Common myeloid progenitor, CD34-positive (primary cell): ENCODE data around the gene CSHL1.
"Not testable (repeated sequence)": the region's sequence is repeated elsewhere in the genome, so short reads cannot be mapped to it uniquely, and the experiment has no call there.

Experiments
- CTCF ChIA-PET: fragments of 350-600 bp; sonication (Branson Sonifier 250); formaldehyde crosslinking; loops from one replicate; lab custom pipeline; 2021; ENCODE audit warnings: antibody characterized with exemption; lab: Charles Lee
- POLR2A ChIA-PET: fragments of 350-600 bp; sonication (Branson Sonifier 250); formaldehyde crosslinking; loops from one replicate; lab custom pipeline; 2021; ENCODE audit warnings: antibody characterized with exemption; lab: Charles Lee
- DNase-seq, 3 donors: peaks; one replicate each; pipeline versions ENCODE4 v3.0.0 to v3.0.0-alpha.2; 2013
- H3K27ac ChIP-seq, 2 experiments: 1 replicate in 1 of 2; 2 replicates in 1 of 2; pipeline ENCODE4 v1.7.0; 2013; ENCODE audit warnings: inconsistent platforms in 2 of 2, low read length in 2 of 2, mild to moderate bottlenecking in 2 of 2, low read depth in 1 of 2, moderate library complexity in 1 of 2; ENCODE audit not compliant: severe bottlenecking in 2 of 2, insufficient read depth in 1 of 2, poor library complexity in 1 of 2
- H3K27me3 ChIP-seq, 5 experiments: replicated peaks in 2 of 5; 1 replicate in 3 of 5; 2 replicates in 2 of 5; pipeline versions ENCODE4 v1.6.1 to v1.7.0; 2013; ENCODE audit warnings: low read length in 4 of 5, mild to moderate bottlenecking in 2 of 5, moderate library complexity in 2 of 5, inconsistent platforms in 1 of 5; ENCODE audit not compliant: insufficient read depth in 5 of 5, control insufficient read depth in 4 of 5
- H3K36me3 ChIP-seq, 4 experiments: 1 replicate in 2 of 4; 2 replicates in 2 of 4; pipeline versions ENCODE4 v1.6.1 to v1.7.0; 2013; ENCODE audit warnings: low read length in 3 of 4, control low read depth in 1 of 4, mild to moderate bottlenecking in 1 of 4; ENCODE audit not compliant: control insufficient read depth in 4 of 4, insufficient read depth in 4 of 4
- H3K4me1 ChIP-seq, 4 experiments: 1 replicate in 3 of 4; 2 replicates in 1 of 4; pipeline versions ENCODE4 v1.6.1 to v1.7.1; 2013; ENCODE audit warnings: low read length in 3 of 4, mild to moderate bottlenecking in 3 of 4, control low read depth in 1 of 4, inconsistent platforms in 1 of 4, moderate library complexity in 1 of 4; ENCODE audit not compliant: control insufficient read depth in 4 of 4, insufficient read depth in 4 of 4; ENCODE audit errors: control extremely low read depth in 1 of 4
- H3K4me3 ChIP-seq, 7 experiments: 1 replicate in 4 of 7; 2 replicates in 3 of 7; pipeline versions ENCODE4 v1.5.1 to v1.7.0; 2013; ENCODE audit warnings: mild to moderate bottlenecking in 7 of 7, low read length in 6 of 7, moderate library complexity in 6 of 7, inconsistent platforms in 2 of 7, low read depth in 2 of 7, control low read depth in 1 of 7; ENCODE audit not compliant: insufficient read depth in 4 of 7, control insufficient read depth in 1 of 7; ENCODE audit errors: extremely low read depth in 1 of 7
- H3K9me3 ChIP-seq, 5 experiments: 1 replicate in 4 of 5; 2 replicates in 1 of 5; pipeline versions ENCODE4 v1.6.1 to v1.7.1; 2013; ENCODE audit warnings: low read length in 4 of 5, mild to moderate bottlenecking in 2 of 5, inconsistent platforms in 1 of 5, low read depth in 1 of 5, moderate library complexity in 1 of 5; ENCODE audit not compliant: control insufficient read depth in 4 of 5, insufficient read depth in 2 of 5; ENCODE audit errors: control extremely low read depth in 1 of 5
- WGBS: methylation state at CpG from one replicate; pipeline ENCODE4 v1.1.5; 2013; ENCODE audit not compliant: insufficient coverage; 5-methylcytosine and 5-hydroxymethylcytosine counted together

The CSHL1 gene

GRCh38 chr17:63907161-63907778, 3.8 kb downstream of the CSHL1 start:
- H3K36me3 ChIP-seq, H3K4me3 ChIP-seq, H3K27me3 ChIP-seq, POLR2A ChIA-PET, H3K9me3 ChIP-seq, H3K27ac ChIP-seq, H3K4me1 ChIP-seq: not testable (repeated sequence)
- peak in 2 of 3 donors; percentile 49 to 52 for DNase-seq
- CTCF ChIA-PET, result interaction anchor here (0.5 to 1.7 kb wide), 5 partner anchors 13 to 115 kb away, joined by 3 to 5 read pairs (median 4); no protein-coding TSS in a partner anchor
- 95% methylated on average over 4 of the region's 12 CpGs for WGBS

GRCh38 chr17:63904796-63905195, 6.3 kb downstream of the CSHL1 start:
- CTCF ChIA-PET, result interaction anchor here (0.7 to 5.0 kb wide), 12 partner anchors 9 to 228 kb away, joined by 3 to 32 read pairs (median 3); partner anchors contain the start of genes GH2 and ICAM2
- 100% methylated on average over 6 of the region's 8 CpGs for WGBS

GRCh38 chr17:63903787-63904201, 7.3 kb downstream of the CSHL1 start:
- 40% methylated on average over 2 of the region's 5 CpGs for WGBS
- CTCF ChIA-PET, result interaction anchor here (0.6 to 5.0 kb wide), 11 partner anchors 10 to 635 kb away, joined by 3 to 32 read pairs (median 3); partner anchors contain the start of genes GH1 and ICAM2
- peak; percentile 22 to 39 (median 23) for DNase-seq

More at GRCh38 chr17:63904796-63905195, 6.3 kb downstream of the CSHL1 start:
- not testable (repeated sequence) for H3K27ac ChIP-seq, H3K9me3 ChIP-seq, DNase-seq, H3K4me3 ChIP-seq, H3K36me3 ChIP-seq, H3K4me1 ChIP-seq, H3K27me3 ChIP-seq
- POLR2A ChIA-PET, result interaction anchor here (0.8 kb wide), 1 partner anchor 156 kb away, joined by 3 read pairs; no protein-coding TSS in a partner anchor

GRCh38 chr17:63901971-63902370, 9.1 kb downstream of the CSHL1 start:
- WGBS, result 89% methylated on average over 2 of the region's 2 CpGs
- H3K27me3 ChIP-seq, DNase-seq, H3K4me3 ChIP-seq, H3K4me1 ChIP-seq, H3K27ac ChIP-seq, H3K9me3 ChIP-seq, H3K36me3 ChIP-seq: not testable (repeated sequence)
- ChIA-PET CTCF (interaction anchor here (1.0 to 5.0 kb wide), 9 partner anchors 11 to 123 kb away, joined by 3 to 32 read pairs (median 7); partner anchors contain the start of gene GH1), POLR2A (interaction anchor here (0.6 kb wide), 1 partner anchor 127 kb away, joined by 3 read pairs; no protein-coding TSS in a partner anchor)

More at GRCh38 chr17:63903787-63904201, 7.3 kb downstream of the CSHL1 start:
- H3K4me1 ChIP-seq, H3K36me3 ChIP-seq, H3K4me3 ChIP-seq, H3K9me3 ChIP-seq, H3K27ac ChIP-seq, POLR2A ChIA-PET, H3K27me3 ChIP-seq: not testable (repeated sequence)

GRCh38 chr17:63898899-63899798, 11.9 kb downstream of the CSHL1 start:
- H3K9me3 ChIP-seq, H3K27me3 ChIP-seq, H3K36me3 ChIP-seq, H3K4me3 ChIP-seq, POLR2A ChIA-PET, DNase-seq, H3K27ac ChIP-seq, H3K4me1 ChIP-seq: not testable (repeated sequence)
- WGBS, result 97% methylated on average over 5 of the region's 6 CpGs
- CTCF ChIA-PET, result interaction anchor here (2.5 kb wide), 1 partner anchor 13 kb away, joined by 7 read pairs; the partner anchor contains the start of gene CSHL1

GRCh38 chr17:63896524-63897354, 14.3 kb downstream of the CSHL1 start, which contains the start of gene CSH1:
CSH1 (minus strand) TSS chr17:63896574; CDS start chr17:63896511, 63 bp downstream.
- H3K27ac ChIP-seq, POLR2A ChIA-PET, H3K4me3 ChIP-seq, H3K4me1 ChIP-seq, H3K27me3 ChIP-seq, H3K36me3 ChIP-seq, H3K9me3 ChIP-seq, DNase-seq: not testable (repeated sequence)
- no CpG with 5 or more reads among the region's 14 CpGs for WGBS
- CTCF ChIA-PET, result interaction anchor here (2.5 kb wide), 1 partner anchor 15 kb away, joined by 7 read pairs; the partner anchor contains the start of gene CSHL1
